HG02798 (cell line): ENCODE data around the gene PSG11.
"Not testable (repeated sequence)": the region's sequence is repeated elsewhere in the genome, so short reads cannot be mapped to it uniquely, and the experiment has no call there.

Source experiments
- ATAC-seq: cut with Tn5 transposase; IDR thresholded peaks from one replicate; pipeline ENCODE4 v1.9.1; 2021; ENCODE audit warnings: mild to moderate bottlenecking; ENCODE audit not compliant: unreplicated experiment, poor library complexity

Gene PSG11

DNA sequence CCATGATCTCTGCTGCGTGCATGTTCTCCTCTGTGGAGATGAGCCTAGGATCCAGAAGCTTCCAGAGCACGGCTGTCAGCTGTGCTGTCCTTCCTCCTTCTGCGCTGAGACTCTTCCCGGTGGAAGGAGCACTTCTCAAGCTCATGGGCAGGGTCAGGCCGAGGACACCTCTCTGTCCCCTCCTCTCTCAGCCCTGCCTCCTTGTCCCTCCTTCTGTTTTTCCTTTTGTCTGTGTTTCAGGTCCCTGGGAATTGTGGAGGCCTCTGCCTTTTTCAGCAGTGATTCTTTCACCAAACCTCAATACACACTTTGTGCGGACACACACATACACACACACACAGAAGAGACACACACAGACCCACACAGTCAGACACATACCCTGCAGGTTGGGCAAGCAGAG is at the start of gene PSG11:
Gene PSG11, minus strand, starts transcription at position 101 of the 400 bp plus-strand sequence. Its CDS starts 97 bp downstream, at position 4.
- not testable (repeated sequence) for ATAC-seq

DNA sequence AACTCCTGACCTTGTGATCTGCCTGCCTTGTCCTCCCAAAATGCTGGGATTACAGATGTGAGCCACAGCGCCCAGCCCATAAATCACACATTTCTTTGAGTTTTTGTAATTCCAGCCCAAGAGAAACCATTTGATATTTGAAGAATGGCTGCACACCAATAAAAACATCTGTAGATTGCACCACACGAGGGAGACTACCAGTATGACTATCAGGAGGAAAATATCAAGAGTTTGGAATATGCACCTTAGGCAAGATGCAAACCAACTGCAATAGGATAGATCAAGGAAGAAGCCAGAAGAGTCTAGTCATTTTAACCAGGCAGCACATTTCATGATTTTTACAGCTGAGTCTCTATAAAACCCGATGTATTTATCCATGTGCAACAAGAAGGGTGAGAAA is 36.1 kb upstream of the PSG11 start:
- ATAC-seq: not testable (repeated sequence)

DNA sequence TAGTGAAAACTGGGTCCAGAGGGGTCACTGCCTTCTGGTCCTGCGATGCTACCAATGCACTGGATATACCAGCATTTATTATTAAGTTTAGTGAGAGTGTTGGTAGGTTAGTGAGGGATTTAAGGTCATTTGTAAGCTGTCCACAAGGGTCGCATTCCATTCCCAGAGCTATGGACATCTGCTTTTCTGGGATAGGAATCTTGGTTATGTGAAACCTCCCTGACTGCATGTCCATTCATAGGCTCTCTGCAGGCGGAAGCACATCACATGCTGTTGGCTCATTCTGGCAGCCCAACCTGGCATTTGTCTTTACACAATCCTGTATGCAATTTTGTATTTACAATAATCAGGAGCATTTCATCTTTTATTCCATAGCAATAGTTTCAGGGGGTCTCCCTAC is 35.1 kb upstream of the PSG11 start:
- ATAC-seq: not testable (repeated sequence)

DNA sequence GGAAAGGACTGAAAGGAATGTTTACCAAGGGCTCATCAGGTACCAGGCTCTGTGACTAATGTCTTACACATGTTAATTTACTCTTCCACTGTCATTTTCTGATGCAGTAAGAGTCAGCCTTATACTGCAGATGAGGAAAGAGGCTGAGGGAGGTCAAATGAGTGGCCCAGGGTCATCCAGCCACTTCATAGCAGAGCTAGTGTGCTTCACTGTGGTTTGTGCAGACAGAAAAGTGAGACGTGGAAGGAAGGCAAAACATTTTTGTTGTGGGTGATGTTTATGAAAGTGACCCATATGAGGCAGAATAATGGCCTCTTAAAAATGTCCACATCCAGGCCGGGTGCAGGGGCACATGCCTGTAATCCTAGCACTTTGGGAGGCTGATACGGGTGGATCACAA is 34.0 kb upstream of the PSG11 start:
- not testable (repeated sequence) for ATAC-seq

DNA sequence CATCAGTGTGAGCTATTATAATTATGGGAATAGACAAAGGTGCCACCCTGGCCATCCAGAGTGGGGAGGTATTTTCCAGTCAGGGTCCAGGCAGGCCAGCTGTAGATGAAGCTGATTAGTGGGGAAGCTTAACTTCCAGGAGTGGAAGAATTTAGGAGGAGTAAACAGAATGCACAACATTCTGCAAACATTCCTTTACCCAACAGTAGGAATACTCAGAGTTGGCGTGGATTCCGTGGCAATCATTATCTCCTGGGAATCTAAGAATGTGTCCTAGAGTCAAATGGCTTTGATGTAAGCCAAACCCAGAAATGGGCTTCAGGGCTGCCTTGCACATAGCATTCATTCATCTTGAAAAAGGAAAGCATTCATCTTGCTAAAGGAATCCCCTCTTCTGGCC is 33.2 kb upstream of the PSG11 start:
- not testable (repeated sequence) for ATAC-seq

DNA sequence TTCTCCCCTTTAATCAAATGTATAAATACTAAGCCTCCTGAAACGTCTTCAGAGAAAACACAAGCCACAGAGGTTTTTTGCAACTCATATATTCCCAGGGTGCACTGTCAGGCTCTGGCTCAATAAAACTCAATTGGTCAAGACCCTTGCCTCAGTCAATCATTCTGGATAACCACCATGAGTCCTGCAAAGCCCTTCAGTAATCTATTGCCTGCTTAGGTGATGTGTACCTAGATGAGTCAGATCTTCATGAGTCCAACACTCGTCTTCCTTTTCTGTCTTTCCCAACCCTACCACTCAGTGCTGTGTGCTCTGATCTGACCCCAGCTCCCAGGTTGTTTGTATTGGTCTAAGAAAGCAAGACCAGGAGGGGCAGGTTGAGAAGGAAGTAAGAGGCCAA is 32.2 kb upstream of the PSG11 start:
- ATAC-seq: not testable (repeated sequence)

DNA sequence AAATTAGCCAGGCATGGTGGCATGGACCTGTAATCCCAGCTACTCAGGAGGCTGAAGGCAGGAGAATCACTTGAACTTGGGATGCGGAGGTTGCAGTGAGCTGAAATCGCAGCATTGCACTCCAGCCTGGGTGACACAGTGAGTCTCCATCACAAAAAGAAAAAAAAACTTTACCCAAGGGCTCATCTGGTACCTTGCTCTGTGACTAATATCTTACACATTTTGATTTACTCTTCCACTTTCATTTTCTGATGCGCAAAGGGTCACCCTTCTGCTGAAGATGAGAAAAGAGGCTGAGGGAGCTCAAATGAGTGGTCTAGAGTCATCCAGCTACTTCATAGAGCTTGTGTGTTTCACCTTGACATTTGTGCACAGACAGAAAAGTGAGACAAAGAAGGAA is 21.7 kb upstream of the PSG11 start:
- not testable (repeated sequence) for ATAC-seq

DNA sequence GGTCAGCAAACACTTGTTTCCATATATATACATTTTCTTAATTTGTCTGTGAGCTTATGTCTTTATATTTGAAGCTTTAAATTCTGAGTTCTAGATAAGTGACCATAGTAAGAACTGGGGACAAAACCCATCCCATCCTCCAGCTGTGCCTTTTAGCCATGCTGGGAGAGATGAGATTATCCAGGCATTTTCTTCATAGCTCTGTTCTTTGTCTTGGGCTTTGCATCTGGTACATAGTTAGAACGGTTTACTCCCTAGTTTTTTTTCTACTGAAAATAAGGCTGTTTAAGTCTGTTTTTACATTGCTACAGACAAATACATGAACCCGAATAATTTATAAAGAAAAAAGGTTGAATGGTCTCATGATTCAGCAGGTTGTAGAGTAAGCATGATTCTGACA is 20.3 kb upstream of the PSG11 start:
- not testable (repeated sequence) for ATAC-seq

DNA sequence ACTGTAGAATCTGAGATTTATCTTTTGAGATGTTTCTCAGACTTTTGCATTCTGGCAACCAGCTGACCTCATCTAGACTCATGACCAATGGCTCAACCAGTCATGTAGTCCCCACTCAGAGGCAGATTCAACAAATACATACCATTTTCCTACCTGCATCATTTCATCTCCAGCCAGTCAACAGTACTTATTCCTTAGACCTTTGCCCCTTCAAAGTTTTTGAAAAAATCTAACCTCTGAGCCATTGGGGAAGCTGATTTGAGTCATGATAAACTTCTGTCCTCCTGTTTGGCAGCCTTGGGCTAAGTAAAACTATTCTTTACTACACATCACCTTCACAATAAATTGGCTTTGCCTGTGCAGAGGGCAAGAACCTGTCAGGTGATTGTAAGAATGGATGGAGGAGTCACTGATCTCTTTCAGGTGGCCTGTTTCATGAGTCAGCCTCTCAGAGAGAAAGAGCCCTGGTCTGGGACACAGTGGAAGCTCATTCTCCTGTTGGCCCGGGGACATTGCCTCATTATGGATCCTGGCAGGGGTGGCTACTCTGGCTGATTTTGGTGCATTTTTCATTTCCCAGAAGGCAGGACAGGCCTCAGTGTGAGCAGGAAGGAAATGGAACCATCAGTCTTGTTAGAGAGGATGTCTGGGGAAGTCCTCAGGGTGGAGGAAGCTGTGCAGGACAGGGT is 17.4 kb upstream of the PSG11 start:
- not testable (repeated sequence) for ATAC-seq

DNA sequence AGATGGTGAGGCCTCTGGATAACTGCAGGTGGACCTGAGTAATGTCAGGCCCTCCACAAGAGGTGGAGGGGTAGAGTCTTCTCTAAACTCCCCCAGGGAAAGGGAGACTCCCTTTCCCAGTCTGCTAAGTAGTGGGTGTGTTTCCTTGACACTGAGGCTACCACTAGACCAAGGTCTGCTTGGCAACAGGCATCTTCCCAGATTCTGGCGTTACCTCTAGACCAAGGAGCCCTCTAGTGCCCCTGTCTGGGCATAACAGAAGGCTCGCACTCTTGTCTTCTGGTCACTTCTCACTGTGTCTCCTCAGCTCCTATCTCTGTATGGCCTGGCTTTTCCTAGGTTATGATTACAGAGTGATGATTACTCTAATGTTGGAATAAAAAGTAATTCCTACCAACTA is 5.4 kb upstream of the PSG11 start:
- not testable (repeated sequence) for ATAC-seq

DNA sequence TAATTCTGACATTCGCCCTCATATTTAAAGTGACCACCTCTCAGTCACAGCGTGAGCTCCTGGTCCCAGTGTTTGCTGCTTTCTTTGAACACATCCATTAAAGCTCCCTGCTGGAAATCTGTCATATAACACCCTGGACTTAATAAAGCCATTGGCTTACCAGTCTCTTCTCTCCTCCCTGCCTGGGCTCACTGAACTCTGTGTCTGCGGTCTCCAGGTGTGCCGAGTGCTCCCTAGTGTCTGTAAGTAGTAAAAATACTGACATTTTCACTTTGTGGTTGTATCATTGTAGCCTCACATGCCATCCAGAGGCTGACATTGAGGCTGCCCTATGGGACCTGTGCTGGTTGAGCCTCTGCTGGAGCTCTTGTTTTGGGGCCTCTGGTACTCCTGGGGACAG is 2.6 kb upstream of the PSG11 start:
- no peak for ATAC-seq

DNA sequence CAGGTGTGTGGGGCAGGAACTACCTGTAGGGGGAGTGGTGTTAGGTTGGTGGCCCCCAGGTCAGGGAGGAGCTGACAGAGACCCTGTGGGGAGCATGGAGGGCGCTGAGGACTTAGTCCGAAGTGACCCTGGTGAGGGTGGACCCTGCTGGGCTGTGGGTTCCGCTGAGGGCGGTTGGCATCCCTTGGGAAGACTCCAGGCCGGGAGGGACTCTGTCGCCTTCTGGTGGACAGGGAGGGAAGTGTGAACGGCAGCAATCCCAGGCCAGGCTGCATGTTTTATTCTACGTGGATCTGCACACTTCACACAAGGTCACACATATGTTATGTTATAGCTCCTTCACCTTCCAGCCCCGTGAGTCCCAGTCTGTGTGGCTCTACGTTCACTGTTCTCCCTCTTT is 1.7 kb upstream of the PSG11 start:
- not testable (repeated sequence) for ATAC-seq

DNA sequence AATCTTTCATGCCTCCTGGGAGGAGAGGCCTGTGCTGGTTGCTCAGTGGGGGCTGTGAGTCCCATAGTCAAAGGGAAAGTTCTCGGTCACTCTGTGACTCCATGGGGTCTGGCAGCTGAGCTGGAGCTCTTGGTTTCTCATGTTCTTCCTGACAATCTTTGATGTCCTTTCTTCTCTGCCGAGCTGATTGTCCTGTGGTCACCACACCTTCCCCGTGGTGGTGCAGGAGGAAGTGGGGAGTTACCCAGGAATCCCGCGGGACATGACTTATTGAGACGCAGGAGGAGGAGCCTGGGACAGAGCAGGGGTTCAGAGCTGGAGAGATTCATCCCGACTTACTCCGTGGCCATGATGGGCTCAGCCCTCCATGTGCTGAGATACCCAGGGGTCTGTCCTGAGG is 792 bp upstream of the PSG11 start:
- ATAC-seq: not testable (repeated sequence)

DNA sequence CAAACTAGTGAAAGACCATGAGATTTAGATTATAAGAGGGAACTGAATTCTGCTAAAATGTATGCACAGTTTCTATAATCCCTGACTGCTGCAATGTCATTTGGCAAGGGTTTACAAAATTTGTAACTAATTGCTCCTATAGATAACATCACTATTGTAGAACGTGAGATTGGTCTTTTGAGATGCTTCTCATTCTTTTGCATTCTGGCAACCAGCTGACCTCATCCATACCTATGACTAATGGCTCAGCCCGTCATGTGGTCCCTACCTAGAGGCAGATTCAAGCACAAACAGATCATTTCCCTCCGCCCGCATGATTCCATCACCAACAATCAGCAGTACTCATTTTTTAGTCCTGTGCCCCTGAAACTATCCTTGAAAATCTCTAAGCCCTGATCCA is 4.2 kb downstream of the PSG11 start:
- not testable (repeated sequence) for ATAC-seq

DNA sequence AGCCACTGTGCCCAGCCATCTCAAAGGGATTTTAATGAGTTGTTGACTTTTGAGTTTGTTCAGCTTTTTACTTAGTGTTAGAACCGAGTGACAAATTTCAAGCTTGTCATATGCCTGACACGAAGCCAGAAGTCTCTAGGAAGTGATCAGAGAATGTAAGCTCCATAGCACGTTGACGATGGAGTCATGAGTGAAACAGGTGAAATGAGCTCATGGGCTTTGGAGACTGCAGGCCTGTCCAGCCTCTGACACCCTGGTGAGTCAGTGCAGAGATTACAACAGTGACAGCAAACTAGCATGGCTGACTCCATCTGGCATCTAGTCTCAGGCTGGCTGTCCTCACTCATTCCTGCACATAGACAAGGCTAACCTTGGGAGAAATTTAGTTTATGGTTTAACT is 4.6 kb downstream of the PSG11 start:
- not testable (repeated sequence) for ATAC-seq

DNA sequence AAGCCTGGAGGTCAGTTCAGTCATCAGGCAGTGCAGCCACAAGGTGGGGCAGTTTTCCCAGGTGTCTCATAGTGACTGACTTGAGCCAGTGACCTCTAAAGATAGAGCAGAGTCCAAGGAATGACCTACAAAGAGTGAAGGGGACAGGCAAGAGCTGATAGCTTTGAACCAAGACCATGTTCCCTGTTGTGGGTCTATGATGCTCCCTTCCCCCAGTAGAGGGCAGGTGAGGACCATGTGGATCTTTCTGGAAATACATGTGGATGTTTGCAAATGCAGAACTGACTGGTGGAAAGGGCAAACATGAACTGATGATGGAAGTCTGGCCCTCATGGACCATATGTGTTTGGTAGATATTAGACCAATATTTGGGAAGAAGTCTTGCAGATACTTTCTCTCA is 6.7 kb downstream of the PSG11 start:
- not testable (repeated sequence) for ATAC-seq

DNA sequence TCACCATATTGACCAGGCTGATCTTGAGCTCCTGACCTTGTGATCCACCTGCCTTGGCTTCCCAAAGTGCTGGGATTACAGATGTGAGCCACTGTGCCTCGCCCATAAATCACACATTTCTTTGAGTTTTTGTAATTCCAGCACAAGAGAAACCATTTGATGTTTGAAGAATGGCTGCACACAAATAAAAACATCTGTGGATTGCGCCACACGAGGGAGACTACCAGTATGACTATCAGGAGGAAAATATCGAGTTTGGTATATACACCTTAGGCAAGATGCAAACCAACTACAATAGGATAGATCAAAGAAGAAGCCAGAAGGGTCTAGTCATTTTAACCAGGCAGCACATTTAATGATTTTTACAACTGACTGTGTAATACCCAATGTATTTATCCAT is 20.4 kb downstream of the PSG11 start:
- not testable (repeated sequence) for ATAC-seq

DNA sequence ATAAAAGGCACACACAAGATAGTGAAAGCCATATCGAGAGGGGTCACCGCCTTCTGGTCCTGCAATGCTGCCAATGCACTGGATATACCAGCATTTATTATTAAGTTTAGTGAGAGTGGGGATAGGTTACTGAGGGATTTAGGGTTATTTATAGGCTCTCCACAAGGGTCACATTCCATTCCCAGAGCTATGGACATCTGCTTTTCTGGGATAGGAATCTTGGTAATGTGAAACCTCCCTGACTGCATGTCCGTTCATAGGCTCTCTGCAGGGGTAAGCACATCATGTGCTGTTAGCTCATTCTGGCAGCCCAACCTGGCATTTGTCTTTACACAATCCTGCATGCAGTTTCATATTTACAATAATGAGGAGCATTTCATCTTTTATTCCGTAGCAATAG is 21.4 kb downstream of the PSG11 start:
- ATAC-seq: not testable (repeated sequence)

DNA sequence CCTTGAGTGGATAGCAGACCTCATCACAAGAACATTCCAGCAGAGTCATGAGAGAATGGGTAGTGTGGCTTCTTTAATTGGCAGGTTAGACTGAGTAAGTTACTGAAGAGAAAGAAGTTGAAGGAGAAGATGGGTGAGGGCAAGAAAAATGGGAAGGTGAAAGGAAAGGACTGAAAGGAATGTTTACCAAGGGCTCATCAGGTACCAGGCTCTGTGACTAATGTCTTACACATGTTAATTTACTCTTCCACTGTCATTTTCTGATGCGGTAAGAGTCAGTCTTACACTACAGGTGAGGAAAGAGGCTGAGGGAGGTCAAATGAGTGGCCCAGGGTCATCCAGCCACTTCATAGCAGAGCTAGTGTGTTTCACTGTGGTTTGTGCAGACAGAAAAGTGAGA is 22.6 kb downstream of the PSG11 start:
- ATAC-seq: not testable (repeated sequence)

DNA sequence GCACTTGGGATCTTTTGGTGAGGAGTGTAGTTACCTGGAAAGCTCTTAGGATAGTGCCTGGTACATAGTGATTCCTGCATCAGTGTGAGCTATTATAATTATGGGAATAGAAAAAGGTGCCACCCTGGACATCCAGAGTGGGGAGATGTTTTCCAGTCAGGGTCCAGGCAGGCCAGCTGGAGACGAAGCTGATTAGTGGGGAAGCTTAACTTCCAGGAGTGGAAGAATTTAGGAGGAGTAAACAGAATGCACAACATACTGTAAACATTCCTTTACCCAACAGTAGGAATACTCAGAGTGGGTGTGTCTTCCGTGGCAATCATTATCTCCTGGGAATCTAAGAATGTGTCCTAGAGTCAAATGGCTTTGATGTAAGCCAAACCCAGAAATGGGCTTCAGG is 23.3 kb downstream of the PSG11 start:
- ATAC-seq: not testable (repeated sequence)

DNA sequence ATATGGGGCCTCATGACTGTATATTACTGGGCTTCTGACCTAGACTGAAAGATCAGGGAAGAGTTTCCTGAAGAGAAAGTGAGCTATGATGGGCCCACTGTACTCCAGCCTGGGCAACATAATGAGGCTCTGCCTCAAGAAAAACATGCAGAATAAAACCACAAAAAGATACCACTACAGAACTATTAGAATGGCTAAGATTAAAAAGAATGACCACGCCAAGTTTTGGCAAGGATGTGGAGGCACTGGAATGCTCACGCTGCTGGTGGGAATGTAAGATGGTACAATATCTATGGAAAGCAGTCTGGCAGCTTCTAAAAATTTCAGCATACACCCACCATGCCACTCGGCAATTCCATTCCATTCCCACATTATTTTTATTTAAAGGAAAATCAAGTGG is 30.1 kb downstream of the PSG11 start:
- ATAC-seq: not testable (repeated sequence)

DNA sequence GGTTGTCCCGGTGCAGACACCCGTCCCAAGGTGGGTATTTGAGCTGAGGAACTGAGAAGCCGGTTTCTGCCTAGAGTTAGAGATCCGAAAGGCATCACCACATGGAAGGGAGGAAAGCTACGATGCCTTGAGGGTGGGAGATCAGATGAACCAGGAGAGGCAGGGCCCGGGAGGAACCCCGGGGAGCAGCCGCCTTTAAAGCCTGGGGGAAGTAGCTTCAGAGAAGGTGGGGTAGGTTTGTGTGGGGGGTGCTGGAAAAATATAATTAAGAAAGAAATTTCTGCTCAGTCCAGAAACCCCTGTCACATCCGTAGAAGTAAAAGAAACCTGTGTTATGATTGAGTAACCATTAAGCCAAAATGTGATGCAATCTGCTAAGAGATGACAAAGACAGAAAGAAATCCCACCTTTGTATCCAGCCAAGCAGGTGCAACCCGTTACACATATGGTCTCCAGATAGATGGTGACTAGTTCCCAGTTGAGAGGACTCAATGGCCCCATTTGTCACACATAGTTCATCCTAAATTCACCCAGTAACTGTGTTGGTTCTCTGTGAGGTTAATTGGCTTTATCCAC is 34.2 kb downstream of the PSG11 start:
- ATAC-seq: not testable (repeated sequence)
